Stomach smooth muscle (tissue), 2 donors: ENCODE measurements around the gene USP32.
"Not testable (repeated sequence)": the region's sequence is repeated elsewhere in the genome, so short reads cannot be mapped to it uniquely, and the experiment has no call there.

Experiments used
- H3K27ac ChIP-seq: one replicate; pipeline ENCODE4 v1.7.0; 2013; ENCODE audit warnings: mild to moderate bottlenecking, low read length, inconsistent platforms
- H3K27me3 ChIP-seq, 2 donors: one replicate each; pipeline ENCODE4 v1.7.0; 2013; ENCODE audit warnings: low read length in 2 of 2; ENCODE audit not compliant: insufficient read depth in 2 of 2, control insufficient read depth in 1 of 2
- H3K36me3 ChIP-seq, 2 donors: one replicate each; pipeline ENCODE4 v1.7.0; 2013; ENCODE audit warnings: low read length in 2 of 2; ENCODE audit not compliant: control insufficient read depth in 2 of 2, insufficient read depth in 2 of 2
- H3K4me1 ChIP-seq: one replicate; pipeline ENCODE4 v1.7.0; 2013; ENCODE audit warnings: low read length; ENCODE audit not compliant: control insufficient read depth, insufficient read depth
- H3K4me3 ChIP-seq, 2 donors: one replicate each; pipeline ENCODE4 v1.7.0; 2013; ENCODE audit warnings: low read length in 2 of 2
- H3K9ac ChIP-seq, 2 donors: one replicate each; pipeline ENCODE4 v1.7.0; 2013; ENCODE audit warnings: low read length in 2 of 2, mild to moderate bottlenecking in 1 of 2
- H3K9me3 ChIP-seq, 2 donors: one replicate each; pipeline ENCODE4 v1.7.0; 2013; ENCODE audit warnings: low read length in 2 of 2; ENCODE audit not compliant: control insufficient read depth in 2 of 2
- donor health status: healthy.
- donor health status: Pancreatic carcinoma.

Gene USP32

DNA sequence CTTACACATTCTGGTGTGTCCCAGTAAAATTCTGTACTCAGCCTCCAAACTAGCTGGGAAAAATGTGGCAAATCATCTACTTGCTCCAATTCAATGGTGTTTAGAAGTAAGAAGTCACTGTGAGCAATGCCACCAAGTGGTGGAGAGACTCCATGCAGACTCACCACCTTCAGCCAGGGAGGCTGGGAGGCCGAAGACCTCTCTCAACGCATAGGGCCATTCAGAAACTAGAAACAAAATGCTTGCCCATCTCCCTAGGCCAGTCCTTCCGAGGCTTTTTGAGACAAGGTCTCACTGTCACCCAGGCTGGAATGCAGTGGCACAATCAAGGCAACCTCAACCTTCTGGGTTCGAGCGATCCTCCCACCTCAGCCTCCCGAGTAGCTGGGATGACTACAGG, 217.2 kb downstream of the USP32 start:
- not testable (repeated sequence) for H3K36me3 ChIP-seq, H3K27me3 ChIP-seq, H3K9ac ChIP-seq, H3K9me3 ChIP-seq, H3K4me3 ChIP-seq, H3K27ac ChIP-seq, H3K4me1 ChIP-seq

GRCh38 chr17:60174035-60174434, 217.9 kb downstream of the USP32 start:
- Histone ChIP-seq H3K9me3 (no peaks in the 10 kb centered on the region), H3K27me3 (no peaks in the 10 kb centered on the region), H3K4me1 (no peaks in the 10 kb centered on the region), H3K4me3 (no peak overlapping the region), H3K9ac (no peak overlapping the region), H3K27ac (no peak overlapping the region), H3K36me3 (peaks cover 0 to 6% of the 10 kb centered on the region in 2 donors)

GRCh38 chr17:60173304-60173819, 218.6 kb downstream of the USP32 start:
- no peaks in the 10 kb centered on the region for H3K9me3 ChIP-seq
- H3K4me3 ChIP-seq, result no peak overlapping the region
- no peaks in the 10 kb centered on the region for H3K27me3 ChIP-seq
- no peak overlapping the region for H3K9ac ChIP-seq
- H3K36me3 ChIP-seq, result peaks cover 0 to 5% of the 10 kb centered on the region in 2 donors
- H3K27ac ChIP-seq, result no peak overlapping the region
- H3K4me1 ChIP-seq, result no peaks in the 10 kb centered on the region

- Histone ChIP-seq H3K4me3 (no peak overlapping the region), H3K9ac (no peak overlapping the region), H3K4me1 (no peaks in the 10 kb centered on the region), H3K27me3 (no peaks in the 10 kb centered on the region), H3K9me3 (no peaks in the 10 kb centered on the region), H3K27ac (no peak overlapping the region), H3K36me3 (peaks cover 0 to 1% of the 10 kb centered on the region in 2 donors)
These were observed 220.2 kb downstream of the USP32 start for GRCh38 chr17:60171753-60172079.

DNA sequence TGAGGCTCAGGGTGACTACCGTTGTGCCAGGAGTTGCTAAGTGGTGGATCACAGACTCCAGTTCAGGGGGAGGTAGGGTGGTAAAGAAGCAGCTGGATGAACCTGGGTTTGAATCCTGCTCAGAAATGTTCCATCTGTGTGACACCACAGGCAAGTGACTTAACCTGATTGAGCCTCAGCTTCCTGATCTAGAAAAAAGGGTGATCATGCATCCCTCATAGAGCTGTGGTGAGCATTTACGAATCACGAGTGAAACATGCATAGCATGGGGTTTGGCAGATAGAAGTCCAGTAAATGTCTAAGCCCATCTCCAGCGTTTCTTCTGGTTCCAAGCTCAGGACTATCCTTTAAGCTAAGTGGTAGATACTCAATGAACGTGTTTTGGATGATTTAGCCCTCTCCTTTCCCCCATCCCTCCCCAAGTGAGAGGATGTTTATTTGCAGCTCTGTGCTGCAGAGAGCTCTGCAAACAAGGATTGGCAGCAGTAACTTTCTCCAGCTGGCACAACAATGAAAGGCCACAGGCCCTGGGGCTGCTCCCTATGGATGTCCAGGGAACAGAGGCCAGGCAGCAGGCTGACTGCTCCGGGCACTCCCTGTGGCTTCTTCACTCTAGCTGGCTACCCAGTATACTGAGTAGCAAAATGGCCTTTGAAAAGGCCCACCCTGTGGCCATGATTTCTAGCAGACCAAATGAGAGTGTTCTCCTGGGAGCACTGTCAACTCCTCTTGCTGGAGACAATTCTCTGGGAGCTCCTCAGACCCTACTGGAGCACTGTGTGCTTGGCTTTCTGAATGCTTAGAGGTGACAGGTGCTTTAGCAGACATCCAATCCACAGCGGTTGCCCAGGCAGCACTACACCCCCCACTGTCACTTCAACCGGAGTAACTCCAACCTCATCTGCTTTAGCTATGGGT, 220.8 kb downstream of the USP32 start:
- no peak overlapping the region for H3K9ac ChIP-seq
- no peaks in the 10 kb centered on the region for H3K9me3 ChIP-seq
- no peaks in the 10 kb centered on the region for H3K27me3 ChIP-seq
- no peaks in the 10 kb centered on the region for H3K4me1 ChIP-seq
- no peak overlapping the region for H3K4me3 ChIP-seq
- H3K36me3 ChIP-seq, result no peaks in the 10 kb centered on the region
- no peak overlapping the region for H3K27ac ChIP-seq

GRCh38 chr17:60169921-60170817, 221.8 kb downstream of the USP32 start:
- Histone ChIP-seq H3K9ac (no peak overlapping the region), H3K4me1 (no peaks in the 10 kb centered on the region), H3K27ac (no peak overlapping the region)

GRCh38 chr17:60168654-60169053, 223.3 kb downstream of the USP32 start:
- Histone ChIP-seq H3K27ac (no peak overlapping the region), H3K36me3 (no peaks in the 10 kb centered on the region), H3K27me3 (peaks cover 0 to 5% of the 10 kb centered on the region in 2 donors), H3K4me3 (no peak overlapping the region), H3K9ac (no peak overlapping the region), H3K4me1 (no peaks in the 10 kb centered on the region), H3K9me3 (no peaks in the 10 kb centered on the region)

More at GRCh38 chr17:60169921-60170817, 221.8 kb downstream of the USP32 start:
- Histone ChIP-seq H3K27me3 (peaks cover 0 to 4% of the 10 kb centered on the region in 2 donors), H3K4me3 (no peak overlapping the region), H3K36me3 (no peaks in the 10 kb centered on the region), H3K9me3 (no peaks in the 10 kb centered on the region)

- H3K9ac ChIP-seq, result no peak overlapping the region
- no peak overlapping the region for H3K4me3 ChIP-seq
- peaks cover 3% of the 10 kb centered on the region for H3K4me1 ChIP-seq
- H3K36me3 ChIP-seq, result no peaks in the 10 kb centered on the region
- no peaks in the 10 kb centered on the region for H3K9me3 ChIP-seq
- no peak overlapping the region for H3K27ac ChIP-seq
- H3K27me3 ChIP-seq, result peaks cover 3 to 5% of the 10 kb centered on the region in 2 donors
These were observed 224.7 kb downstream of the USP32 start for GRCh38 chr17:60167065-60167741.

- Histone ChIP-seq H3K9ac (no peak overlapping the region), H3K27me3 (peaks cover 3 to 9% of the 10 kb centered on the region in 2 donors), H3K4me3 (no peak overlapping the region), H3K9me3 (no peaks in the 10 kb centered on the region), H3K4me1 (peaks cover 7% of the 10 kb centered on the region), H3K36me3 (no peaks in the 10 kb centered on the region), H3K27ac (no peak overlapping the region)
These were observed 226.0 kb downstream of the USP32 start for GRCh38 chr17:60165971-60166370.

DNA sequence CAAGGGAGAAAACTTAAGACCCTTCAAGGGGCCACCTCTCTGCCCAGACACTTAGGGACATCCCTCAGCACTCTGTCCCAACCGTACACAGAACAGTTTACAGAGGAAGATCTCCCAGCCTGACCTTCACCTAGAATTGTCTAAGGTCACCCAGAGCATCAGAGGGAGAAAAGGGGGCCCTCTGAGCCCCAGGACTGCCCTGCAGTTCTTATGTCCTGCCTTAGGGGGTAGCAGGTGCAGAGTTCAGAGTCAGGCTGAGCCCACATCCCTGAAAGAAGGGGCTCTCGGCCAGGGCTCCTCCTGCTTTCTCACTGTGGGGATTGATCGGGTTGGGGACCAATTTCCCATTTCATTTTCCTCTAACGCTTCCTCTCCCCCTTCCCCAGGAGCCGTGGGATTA, 226.7 kb downstream of the USP32 start:
- H3K4me1 ChIP-seq, result peaks cover 7% of the 10 kb centered on the region

More for the DNA sequence above, 226.7 kb downstream of the USP32 start:
- H3K36me3 ChIP-seq, result no peaks in the 10 kb centered on the region
- peaks cover 3 to 9% of the 10 kb centered on the region in 2 donors for H3K27me3 ChIP-seq
- H3K4me3 ChIP-seq, result no peak overlapping the region
- no peak overlapping the region for H3K9ac ChIP-seq
- no peaks in the 10 kb centered on the region for H3K9me3 ChIP-seq
- no peak overlapping the region for H3K27ac ChIP-seq
